Measurements from ENCODE around the gene HRAS. TPM values are rescaled to one million over a fixed set of nuclear protein-coding genes. Genes with fewer than 3 reads are reported as not detected.

The HRAS gene
- polyA plus RNA-seq, 2 of the 4 experiments (the other 2 are of a cell fraction), result 56.3 to 86.9 TPM

DNA sequence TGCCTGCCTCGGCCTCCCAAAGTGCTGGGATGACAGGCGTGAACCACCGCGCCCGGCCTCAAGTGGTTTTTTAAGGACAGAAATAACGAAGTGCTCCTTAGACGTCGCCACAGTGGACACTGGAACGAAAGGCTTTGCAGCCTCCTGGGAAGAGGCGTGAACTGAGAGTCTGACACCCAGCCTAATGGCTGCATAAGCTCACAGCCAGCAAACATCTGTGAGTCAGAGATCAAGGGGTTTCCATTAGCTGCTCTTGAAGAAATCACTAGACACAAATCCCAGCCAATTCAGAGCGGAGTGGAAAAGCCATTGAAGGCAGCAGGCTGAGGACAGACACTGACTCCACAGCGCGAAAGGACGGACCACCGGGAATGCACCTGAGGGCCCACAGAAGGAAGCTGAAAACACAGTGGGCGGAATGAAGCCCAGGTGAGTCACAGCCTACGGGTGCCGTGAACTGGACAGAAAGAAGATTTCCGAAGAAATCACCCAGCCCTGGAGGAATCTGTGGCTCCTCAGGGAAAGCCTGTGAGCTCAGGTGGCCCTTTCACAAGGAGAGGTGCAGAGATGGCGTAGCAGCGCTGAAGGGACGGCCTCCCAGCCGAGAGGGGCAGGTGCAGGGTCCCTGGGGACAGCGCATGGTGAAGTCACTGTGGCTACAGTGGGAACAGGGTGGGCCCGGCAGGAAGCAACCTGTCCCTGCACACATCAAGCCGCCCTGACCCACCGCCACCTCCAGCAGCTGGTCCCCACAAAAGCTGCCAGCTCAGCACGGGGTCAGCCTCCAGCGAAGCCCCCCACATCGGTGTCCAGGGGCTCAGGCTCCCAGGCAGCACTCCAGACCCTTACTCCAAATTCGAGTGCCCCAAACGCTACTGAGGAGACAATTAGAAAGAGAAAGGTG lies 13.6 kb upstream of the HRAS start:
- DNase-seq (ENCODE audit: low read depth in 1 of 2, low spot score in 1 of 2) (no peak), FAIRE-seq (no peak), ATAC-seq (peak in 1 of 2 experiments; percentile 14; a peak in 2 of 6 replicates)
- Histone ChIP-seq H3K9me3 (no peaks in the 10 kb centered on the region), H3K4me3 (no peak overlapping the region), H3K4me2 (no peak overlapping the region), H3K4me1 (no peaks in the 10 kb centered on the region; the same call in 2 of the 3 replicates), H3K27ac (no peak overlapping the region)
- CTCF ChIA-PET, result interaction anchor here (1.0 kb wide), 1 partner anchor 16 kb away, joined by 5 read pairs; no protein-coding TSS in a partner anchor
- no peak for TF ChIP-seq ZC3H11A (IDR thresholded peaks at IDR 0.05)
- TF ChIP-seq HDAC2 (IDR thresholded peaks at IDR 0.05), result no peak
- no peak for TF ChIP-seq JUNB (IDR thresholded peaks at IDR 0.05)
- TF ChIP-seq KDM1A (IDR thresholded peaks at IDR 0.05; ENCODE audit: low read depth), result no peak
- no peak for TF ChIP-seq KDM5A (IDR thresholded peaks at IDR 0.05)
- no peak for TF ChIP-seq FOXS1 (CRISPR knock-in tag; IDR thresholded peaks at IDR 0.05)
- no peak for TF ChIP-seq EP300 (IDR thresholded peaks at IDR 0.05)
- no peak for TF ChIP-seq NR3C1 (IDR thresholded peaks at IDR 0.05)
- no peak for TF ChIP-seq HOXA7 (CRISPR knock-in tag; IDR thresholded peaks at IDR 0.05)
- no peak for TF ChIP-seq SREBF2 (IDR thresholded peaks at IDR 0.05)
- no peak for TF ChIP-seq ATOH8 (CRISPR knock-in tag; IDR thresholded peaks at IDR 0.05; ENCODE audit: low read depth)
- no peak for TF ChIP-seq HES2 (IDR thresholded peaks at IDR 0.05)
- no peak for TF ChIP-seq TFCP2L1 (CRISPR knock-in tag; IDR thresholded peaks at IDR 0.05)
- no peak for TF ChIP-seq E2F6 (IDR thresholded peaks at IDR 0.05; ENCODE audit: borderline replicate concordance, low read depth)
- no peak for TF ChIP-seq BCL3 (IDR thresholded peaks at IDR 0.05)
- no peak for TF ChIP-seq MAZ (IDR thresholded peaks at IDR 0.05; ENCODE audit: borderline replicate concordance, low read depth, low read length)
- TF ChIP-seq PBX3 (IDR thresholded peaks at IDR 0.05), result no peak
- WGBS (ENCODE audit: missing lambda C conversion rate), result 74% methylated on average over 28 of the region's 32 CpGs
- POLR2A ChIA-PET, result no interaction called here

DNA sequence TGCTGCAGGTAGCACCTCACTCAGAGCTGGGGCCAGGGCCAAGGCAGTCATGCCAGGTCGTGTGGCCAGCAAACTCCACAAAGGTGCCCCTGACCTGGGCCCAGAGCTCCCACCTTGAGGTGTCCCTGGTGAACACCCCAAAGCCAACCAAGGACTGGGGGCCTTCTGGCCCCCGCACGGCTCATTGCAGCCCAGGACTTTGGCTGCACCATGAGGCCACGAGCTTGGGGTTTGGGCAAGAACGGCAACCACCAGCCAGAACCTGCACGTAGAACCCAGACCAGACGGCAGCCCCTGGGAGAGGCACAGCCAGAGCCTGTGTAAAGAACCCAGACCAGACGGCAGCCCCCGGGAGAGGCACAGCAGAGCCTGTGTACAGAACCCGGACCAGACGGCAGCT lies 9.8 kb upstream of the HRAS start:
- Histone ChIP-seq H3K9me3 (no peaks in the 10 kb centered on the region), H3K27ac (no peak overlapping the region), H3K4me3 (no peak overlapping the region), H3K4me2 (no peak overlapping the region), H3K4me1 (no peaks in the 10 kb centered on the region)
- ChIA-PET CTCF (interaction anchor here (1.2 to 5.3 kb wide), 4 partner anchors 9 to 27 kb away, joined by 4 to 26 read pairs (median 6); no protein-coding TSS in a partner anchor), POLR2A (interaction anchor here (1.1 kb wide), 1 partner anchor 9 kb away, joined by 4 read pairs; the partner anchor contains the start of gene HRAS)
- FAIRE-seq (no peak), DNase-seq (ENCODE audit: low read depth in 1 of 2, low spot score in 1 of 2) (no peak), ATAC-seq (no peak)
- TF ChIP-seq ATOH8 (CRISPR knock-in tag; IDR thresholded peaks at IDR 0.05; ENCODE audit: low read depth), result no peak
- no peak for TF ChIP-seq HDAC2 (IDR thresholded peaks at IDR 0.05)
- no peak for TF ChIP-seq POLR2A (IDR thresholded peaks at IDR 0.05; ENCODE audit: low read length)
- no peak for TF ChIP-seq HES2 (IDR thresholded peaks at IDR 0.05)
- no peak for TF ChIP-seq RAD21 (conservative IDR thresholded peaks at IDR 0.05 in 1 of 2, IDR thresholded peaks at IDR 0.05 in 1 of 2)
- TF ChIP-seq ZC3H11A (IDR thresholded peaks at IDR 0.05), result no peak
- TF ChIP-seq JUN (IDR thresholded peaks at IDR 0.05), result no peak
- TF ChIP-seq NR3C1 (IDR thresholded peaks at IDR 0.05), result no peak
- no peak for TF ChIP-seq ZNF302 (CRISPR knock-in tag; IDR thresholded peaks at IDR 0.05)
- no peak for TF ChIP-seq MYC (IDR thresholded peaks at IDR 0.05; ENCODE audit: borderline replicate concordance, low read length)
- TF ChIP-seq EHMT2 (IDR thresholded peaks at IDR 0.05; ENCODE audit: low read depth), result no peak
- TF ChIP-seq NPAS2 (CRISPR knock-in tag; IDR thresholded peaks at IDR 0.05; ENCODE audit: borderline replicate concordance), result no peak
- no peak for TF ChIP-seq E2F6 (IDR thresholded peaks at IDR 0.05; ENCODE audit: borderline replicate concordance, low read depth)
- TF ChIP-seq JUNB (IDR thresholded peaks at IDR 0.05), result no peak
- WGBS (ENCODE audit: missing lambda C conversion rate), result 88% methylated on average over 5 of the region's 11 CpGs

Data from A549 (cell line).